MM.1S (cell line): ENCODE measurements around the gene MR1.

Experiments used
- EZH2phosphoT487 ChIP-seq: fragments of 300-600 bp; sonication (generic); IDR thresholded peaks from 2 replicates; pipeline ENCODE4 v1.6.1; 2018; ENCODE audit warnings: antibody characterized with exemption, low read length
- TF ChIP-seq, protein P1 (sequence below): fragments of 300-600 bp; sonication (generic); IDR thresholded peaks from 2 replicates; pipeline ENCODE4 v1.5.1; 2016; ENCODE audit warnings: antibody characterized with exemption, low read length, mixed read lengths

DNA sequence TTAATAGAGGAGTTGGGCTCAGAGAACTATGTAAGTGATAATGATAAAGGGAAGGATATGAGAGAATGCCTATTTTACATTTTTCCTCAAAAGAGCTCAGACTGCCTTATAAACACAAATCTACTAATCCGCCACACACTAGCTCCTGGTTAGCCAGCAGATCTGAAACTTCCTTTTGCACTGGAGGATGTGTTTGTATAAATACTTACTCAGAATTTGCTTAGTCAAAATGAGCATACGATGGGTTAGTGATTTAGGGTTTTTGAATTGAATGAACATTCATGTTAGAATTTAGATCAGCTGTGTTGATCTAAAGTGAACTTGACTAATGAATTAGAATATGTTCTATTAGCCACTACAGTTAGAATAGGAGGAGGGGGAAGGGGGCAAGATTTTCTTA is 45.6 kb downstream of the MR1 start:
- TF ChIP-seq, protein P1, sequence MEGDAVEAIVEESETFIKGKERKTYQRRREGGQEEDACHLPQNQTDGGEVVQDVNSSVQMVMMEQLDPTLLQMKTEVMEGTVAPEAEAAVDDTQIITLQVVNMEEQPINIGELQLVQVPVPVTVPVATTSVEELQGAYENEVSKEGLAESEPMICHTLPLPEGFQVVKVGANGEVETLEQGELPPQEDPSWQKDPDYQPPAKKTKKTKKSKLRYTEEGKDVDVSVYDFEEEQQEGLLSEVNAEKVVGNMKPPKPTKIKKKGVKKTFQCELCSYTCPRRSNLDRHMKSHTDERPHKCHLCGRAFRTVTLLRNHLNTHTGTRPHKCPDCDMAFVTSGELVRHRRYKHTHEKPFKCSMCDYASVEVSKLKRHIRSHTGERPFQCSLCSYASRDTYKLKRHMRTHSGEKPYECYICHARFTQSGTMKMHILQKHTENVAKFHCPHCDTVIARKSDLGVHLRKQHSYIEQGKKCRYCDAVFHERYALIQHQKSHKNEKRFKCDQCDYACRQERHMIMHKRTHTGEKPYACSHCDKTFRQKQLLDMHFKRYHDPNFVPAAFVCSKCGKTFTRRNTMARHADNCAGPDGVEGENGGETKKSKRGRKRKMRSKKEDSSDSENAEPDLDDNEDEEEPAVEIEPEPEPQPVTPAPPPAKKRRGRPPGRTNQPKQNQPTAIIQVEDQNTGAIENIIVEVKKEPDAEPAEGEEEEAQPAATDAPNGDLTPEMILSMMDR, result no peak
- TF ChIP-seq EZH2phosphoT487, result no peak
